Omental fat pad (tissue), 4 donors: ENCODE measurements around the gene TALDO1. TPM values are rescaled to one million over a fixed set of nuclear protein-coding genes. Genes with fewer than 3 reads are reported as not detected.

Experiments used
- ATAC-seq: fragments of 150-250 bp; one replicate; pipeline ENCODE4 v1.9.1; 2016; ENCODE audit warnings: mild to moderate bottlenecking, moderate library complexity; ENCODE audit not compliant: low FRiP score
- DNase-seq: peaks from one replicate; pipeline ENCODE4 v3.0.0-alpha.2; 2019; ENCODE audit warnings: low spot score
- CTCF ChIP-seq, 3 donors: fragments of 450-650 bp; IDR thresholded peaks; one replicate each; pipeline ENCODE4 v1.5.1; 2016 to 2017; ENCODE audit warnings: antibody characterized with exemption in 3 of 3, mild to moderate bottlenecking in 3 of 3, moderate library complexity in 2 of 3
- total RNA-seq, 4 donors: library from RNA; depleted of rRNA; stranded (reverse); fragments of >200 nt; gene quantifications; one replicate each; pipeline ENCODE4 v1.1.0, GENCODE V29; 2016

The TALDO1 gene
- total RNA-seq, 4 donors from 2014 or later = 183 to 295 (median 239) TPM

GRCh38 chr11:724049-724777 is 23.1 kb upstream of the TALDO1 start:
- no peak for ATAC-seq
- TF ChIP-seq CTCF (IDR thresholded peaks at IDR 0.05) = no peak
- no peak for DNase-seq

DNA sequence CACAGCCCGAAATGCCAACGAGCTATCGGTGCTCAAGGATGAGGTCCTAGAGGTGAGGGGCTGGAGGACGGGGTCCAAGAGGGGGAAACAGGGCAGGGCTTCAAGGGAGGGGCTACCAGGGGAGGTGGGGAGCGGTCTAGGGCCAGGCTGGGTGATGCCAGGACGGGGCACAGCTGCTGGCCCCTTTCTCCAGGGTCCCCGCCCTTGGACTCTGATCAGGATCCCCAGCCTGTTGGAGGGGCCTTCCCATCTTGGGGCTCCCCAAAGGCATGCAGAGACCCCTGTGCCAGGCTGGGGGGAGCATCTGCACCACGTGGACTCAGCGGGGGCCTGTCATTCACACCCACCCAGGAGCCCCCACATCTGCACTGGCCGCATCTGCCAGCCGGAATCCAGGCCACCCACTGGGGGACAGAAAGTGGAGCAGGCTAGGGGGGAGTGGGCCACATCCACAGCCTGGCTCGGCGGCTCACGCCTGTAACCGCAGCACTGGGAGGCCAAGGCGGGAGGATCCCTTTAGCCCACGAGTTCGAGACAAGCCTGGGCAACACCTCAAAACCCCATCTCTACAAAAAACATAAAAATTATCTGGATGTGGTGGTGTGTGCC is 22.4 kb upstream of the TALDO1 start:
- ATAC-seq (no peak), DNase-seq (no peak)
- TF ChIP-seq CTCF (IDR thresholded peaks at IDR 0.05) = no peak

GRCh38 chr11:725624-726202 is 21.6 kb upstream of the TALDO1 start:
- TF ChIP-seq CTCF (IDR thresholded peaks at IDR 0.05) = no peak
- DNase-seq = no peak
- no peak for ATAC-seq

- ATAC-seq (peak; percentile 38), DNase-seq (no peak)
- TF ChIP-seq CTCF (IDR thresholded peaks at IDR 0.05) = no peak
Measured at GRCh38 chr11:726278-727220, 20.7 kb upstream of the TALDO1 start.

DNA sequence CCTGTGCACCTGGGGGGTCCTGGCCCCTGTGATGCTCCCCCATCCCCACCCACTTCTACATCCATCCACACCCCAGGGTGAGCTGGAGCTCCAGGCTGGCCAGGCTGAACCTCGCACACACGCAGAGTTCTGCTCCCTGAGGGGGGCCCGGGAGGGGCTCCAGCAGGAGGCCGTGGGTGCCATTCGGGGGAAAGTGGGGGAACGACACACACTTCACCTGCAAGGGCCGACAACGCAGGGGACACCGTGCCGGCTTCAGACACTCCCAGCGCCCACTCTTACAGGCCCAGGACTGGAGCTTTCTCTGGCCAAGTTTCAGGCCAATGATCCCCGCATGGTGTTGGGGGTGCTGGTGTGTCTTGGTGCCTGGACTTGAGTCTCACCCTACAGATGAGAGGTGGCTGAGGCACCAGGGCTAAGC is 20.0 kb upstream of the TALDO1 start:
- ATAC-seq = no peak
- DNase-seq = no peak
- TF ChIP-seq CTCF (IDR thresholded peaks at IDR 0.05) = no peak

DNA sequence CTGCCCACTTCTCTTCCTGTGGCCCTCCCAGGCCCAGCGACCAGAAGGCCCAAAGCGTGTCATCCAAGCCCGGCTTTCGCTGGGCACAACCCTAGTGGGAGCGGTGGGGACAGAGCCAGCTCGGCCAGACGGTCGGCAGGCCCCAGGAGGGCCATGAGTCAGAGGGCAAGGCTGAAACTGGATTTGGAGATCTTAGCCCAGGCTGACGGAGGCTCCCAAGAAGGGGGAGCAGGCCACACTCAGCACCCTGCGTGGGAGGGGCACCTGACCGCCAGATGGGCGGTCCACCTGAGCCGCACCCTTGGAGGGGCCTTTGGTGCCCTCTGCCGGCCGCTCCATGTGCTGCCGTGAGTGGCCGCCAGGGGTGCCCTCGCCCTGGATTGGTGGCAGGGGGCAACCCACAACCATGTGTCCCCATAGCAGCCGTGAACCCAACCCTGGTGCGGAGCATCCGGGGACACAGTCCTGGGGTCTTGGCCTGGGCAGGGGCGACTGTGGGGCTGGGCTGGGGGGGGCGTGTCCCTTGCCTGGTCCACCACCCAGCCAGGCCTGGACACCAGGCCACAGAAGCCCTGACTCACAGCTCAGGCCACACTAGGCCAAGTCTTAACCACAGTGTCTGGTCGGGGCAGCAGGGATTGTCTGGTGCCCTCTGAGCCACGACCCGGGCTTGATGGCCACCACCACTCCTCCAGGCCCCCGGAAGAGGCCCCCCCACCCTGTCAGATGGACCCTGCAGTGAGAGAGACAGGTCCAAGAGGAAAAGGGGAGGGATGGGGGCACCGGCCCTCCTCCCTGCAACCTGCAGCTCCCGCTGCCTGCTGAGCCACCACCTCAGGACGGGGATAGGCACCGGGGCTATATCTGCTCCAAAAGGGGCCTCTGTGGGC is 19.2 kb upstream of the TALDO1 start:
- peak in 1 of 3 donors; percentile 93 for TF ChIP-seq CTCF (IDR thresholded peaks at IDR 0.05)
- DNase-seq (peak; percentile 82), ATAC-seq (peak; percentile 88)
